ENCODE measurements around the gene FHIT.
A peak's percentile ranks its signal among the peaks of the same experiment; 100 is the strongest.

Gene FHIT

GRCh38 chr3:60055765-60056164, 1195.5 kb downstream of the FHIT start:
- H3K4me3 ChIP-seq (ENCODE audit: low read length), result no peak overlapping the region
- DNase-seq (ENCODE audit: low read depth), result peak; percentile 37
- TF ChIP-seq CTCF (conservative IDR thresholded peaks at IDR 0.05; ENCODE audit: low read depth, low read length), result no peak

GRCh38 chr3:60053526-60054265, 1197.6 kb downstream of the FHIT start:
- no peak overlapping the region for H3K4me3 ChIP-seq (ENCODE audit: low read length)
- no peak for DNase-seq (ENCODE audit: low read depth)
- TF ChIP-seq CTCF (conservative IDR thresholded peaks at IDR 0.05; ENCODE audit: low read depth, low read length), result no peak

- TF ChIP-seq CTCF (conservative IDR thresholded peaks at IDR 0.05; ENCODE audit: low read depth, low read length), result no peak
- no peak for DNase-seq (ENCODE audit: low read depth)
- no peak overlapping the region for H3K4me3 ChIP-seq (ENCODE audit: low read length)
These were observed 1202.8 kb downstream of the FHIT start for GRCh38 chr3:60048447-60048848.

GRCh38 chr3:60047426-60048200, 1203.6 kb downstream of the FHIT start:
- no peak overlapping the region for H3K4me3 ChIP-seq (ENCODE audit: low read length)
- no peak for DNase-seq (ENCODE audit: low read depth)
- TF ChIP-seq CTCF (conservative IDR thresholded peaks at IDR 0.05; ENCODE audit: low read depth, low read length), result no peak

GRCh38 chr3:60046210-60046609, 1205.0 kb downstream of the FHIT start:
- DNase-seq (ENCODE audit: low read depth), result no peak
- no peak overlapping the region for H3K4me3 ChIP-seq (ENCODE audit: low read length)
- TF ChIP-seq CTCF (conservative IDR thresholded peaks at IDR 0.05; ENCODE audit: low read depth, low read length), result no peak

- no peak for DNase-seq (ENCODE audit: low read depth)
- no peak overlapping the region for H3K4me3 ChIP-seq (ENCODE audit: low read length)
- no peak for TF ChIP-seq CTCF (conservative IDR thresholded peaks at IDR 0.05; ENCODE audit: low read depth, low read length)
These were observed 1205.6 kb downstream of the FHIT start for GRCh38 chr3:60045686-60046085.

- DNase-seq (ENCODE audit: low read depth), result no peak
- H3K4me3 ChIP-seq (ENCODE audit: low read length), result no peak overlapping the region
- TF ChIP-seq CTCF (conservative IDR thresholded peaks at IDR 0.05; ENCODE audit: low read depth, low read length), result no peak
These were observed 1214.4 kb downstream of the FHIT start for GRCh38 chr3:60036803-60037202.
